ENCODE measurements around the gene KIZ.
"Not testable (repeated sequence)": the region's sequence is repeated elsewhere in the genome, so short reads cannot be mapped to it uniquely, and the experiment has no call there.

KIZ gene

GRCh38 chr20:21139881-21140566 is 14.1 kb downstream of the KIZ start:
- DNase-seq (ENCODE audit: low spot score) = no peak

DNA sequence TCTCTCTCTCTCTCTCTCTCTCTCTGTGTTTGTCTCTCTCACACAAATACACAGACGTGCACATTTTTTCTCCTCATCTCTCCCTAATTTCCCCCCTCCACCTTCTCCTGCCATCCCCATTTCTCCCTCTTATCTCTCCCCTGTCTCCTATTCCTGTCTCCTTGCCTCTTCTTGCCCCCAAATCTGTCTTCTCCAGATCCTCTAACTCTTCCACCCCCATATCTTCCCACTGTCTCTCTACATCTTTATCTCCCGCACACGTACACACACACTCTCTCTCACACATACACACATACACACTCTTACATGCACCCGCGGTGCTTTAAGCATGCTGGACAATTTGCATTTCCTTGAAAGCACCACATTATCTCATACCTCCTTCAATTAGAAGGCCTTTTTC is 15.9 kb downstream of the KIZ start:
- DNase-seq (ENCODE audit: low spot score) = no peak

GRCh38 chr20:21143194-21143890 is 17.5 kb downstream of the KIZ start:
- no peak for DNase-seq (ENCODE audit: low spot score)

DNA sequence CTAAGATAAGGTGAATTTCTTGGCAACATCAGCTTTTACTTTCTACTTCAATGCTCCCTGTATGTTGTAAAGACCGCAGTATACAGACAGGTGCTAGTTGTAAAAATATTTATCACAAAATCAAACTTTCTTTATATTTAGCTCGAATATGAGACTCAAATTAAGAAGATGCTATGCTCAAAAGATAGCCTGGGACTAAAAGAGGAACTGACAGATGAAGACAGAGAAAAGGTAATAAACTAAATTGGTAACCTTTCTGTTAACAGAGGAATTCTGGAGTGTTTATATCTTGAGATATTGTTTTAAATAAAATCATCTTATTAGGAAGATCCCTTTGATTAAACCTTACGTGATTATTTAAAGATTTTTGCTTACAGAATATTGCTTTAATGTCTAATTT is 19.5 kb downstream of the KIZ start:
- DNase-seq (ENCODE audit: low spot score) = no peak

- no peak for DNase-seq (ENCODE audit: low spot score)
Observed at GRCh38 chr20:21146215-21146614, 20.3 kb downstream of the KIZ start.

DNA sequence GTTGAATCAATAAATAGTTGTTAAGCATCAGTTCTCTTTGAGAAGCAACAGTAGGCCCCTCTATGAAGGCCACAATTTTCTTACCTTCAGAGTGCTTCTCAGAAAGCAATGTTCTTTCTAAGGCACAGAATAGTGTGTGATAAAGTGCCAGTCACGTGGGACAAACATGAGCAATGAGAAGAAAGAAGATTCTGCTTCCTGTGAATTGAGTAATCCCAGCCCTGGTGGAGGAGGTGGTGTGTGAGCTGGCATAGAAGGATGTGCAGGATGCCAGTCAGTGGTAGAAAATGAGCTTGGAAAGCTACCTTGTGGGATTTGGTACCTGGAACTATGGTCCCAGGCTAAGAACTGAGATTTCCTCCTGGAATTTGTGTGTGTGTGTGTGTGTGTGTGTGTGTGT is 21.7 kb downstream of the KIZ start:
- DNase-seq (ENCODE audit: low spot score) = no peak

- DNase-seq (ENCODE audit: low spot score) = no peak
Observed at GRCh38 chr20:21149344-21149743, 23.5 kb downstream of the KIZ start.

- DNase-seq (ENCODE audit: low spot score) = no peak
Observed at GRCh38 chr20:21151791-21152190, 25.9 kb downstream of the KIZ start.

DNA sequence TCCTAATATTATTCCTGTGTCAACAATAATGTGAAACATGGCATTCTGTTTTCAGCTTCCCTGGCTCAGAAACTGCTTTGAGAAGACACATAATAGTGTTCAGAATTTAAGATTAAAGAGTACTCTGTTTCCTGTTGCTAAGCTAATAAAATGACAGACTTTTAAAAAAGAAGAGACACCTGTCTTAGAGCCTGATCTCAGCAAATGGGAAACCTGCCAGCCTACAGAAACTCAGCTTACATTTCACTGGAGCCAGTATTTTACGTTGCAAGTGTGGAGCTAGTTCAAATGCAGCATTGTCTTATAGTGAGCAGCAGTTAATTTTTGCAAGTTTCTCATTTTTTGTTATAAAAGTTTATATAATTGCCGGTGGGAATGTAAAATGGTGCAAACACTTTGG is 28.8 kb downstream of the KIZ start:
- no peak for DNase-seq (ENCODE audit: low spot score)

GRCh38 chr20:21155268-21155667 is 29.4 kb downstream of the KIZ start:
- no peak for DNase-seq (ENCODE audit: low spot score)

DNA sequence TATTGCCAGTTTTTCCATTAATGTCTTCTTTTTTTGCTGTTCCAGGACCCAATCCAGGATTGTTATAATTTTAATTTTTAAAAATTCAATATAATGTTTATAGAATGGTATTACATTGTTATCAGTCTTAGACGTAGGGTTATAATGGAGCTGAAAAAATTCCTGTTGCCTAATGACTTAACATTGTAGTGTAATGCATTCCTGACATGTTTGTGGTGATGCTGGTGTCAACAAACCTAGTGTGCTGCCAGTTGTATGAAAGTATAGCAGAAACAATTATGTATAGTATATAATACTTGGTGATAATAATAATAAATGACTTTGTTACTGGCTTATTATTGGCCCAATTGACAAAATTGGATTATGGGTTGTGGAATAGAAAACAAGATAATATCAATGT is 30.4 kb downstream of the KIZ start:
- no peak for DNase-seq (ENCODE audit: low spot score)

DNA sequence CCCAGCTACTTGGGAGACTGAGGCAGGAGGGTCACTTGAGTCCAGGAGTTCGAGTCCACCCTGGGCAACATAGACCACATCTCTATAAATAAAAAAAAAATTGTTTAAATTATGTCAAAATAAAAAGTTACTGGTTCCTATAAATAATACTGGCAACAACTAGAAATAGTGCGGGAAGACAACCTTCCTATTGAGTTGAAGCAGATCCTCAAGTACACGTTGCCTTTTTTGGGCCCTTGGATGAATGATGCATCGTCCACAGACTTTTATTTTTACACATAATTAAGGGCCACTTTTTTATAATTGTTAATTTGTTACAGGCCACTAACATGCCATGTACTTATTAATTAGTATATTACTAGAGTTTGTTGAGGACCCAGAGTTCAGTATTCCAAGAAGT is 31.1 kb downstream of the KIZ start:
- DNase-seq (ENCODE audit: low spot score) = no peak

DNA sequence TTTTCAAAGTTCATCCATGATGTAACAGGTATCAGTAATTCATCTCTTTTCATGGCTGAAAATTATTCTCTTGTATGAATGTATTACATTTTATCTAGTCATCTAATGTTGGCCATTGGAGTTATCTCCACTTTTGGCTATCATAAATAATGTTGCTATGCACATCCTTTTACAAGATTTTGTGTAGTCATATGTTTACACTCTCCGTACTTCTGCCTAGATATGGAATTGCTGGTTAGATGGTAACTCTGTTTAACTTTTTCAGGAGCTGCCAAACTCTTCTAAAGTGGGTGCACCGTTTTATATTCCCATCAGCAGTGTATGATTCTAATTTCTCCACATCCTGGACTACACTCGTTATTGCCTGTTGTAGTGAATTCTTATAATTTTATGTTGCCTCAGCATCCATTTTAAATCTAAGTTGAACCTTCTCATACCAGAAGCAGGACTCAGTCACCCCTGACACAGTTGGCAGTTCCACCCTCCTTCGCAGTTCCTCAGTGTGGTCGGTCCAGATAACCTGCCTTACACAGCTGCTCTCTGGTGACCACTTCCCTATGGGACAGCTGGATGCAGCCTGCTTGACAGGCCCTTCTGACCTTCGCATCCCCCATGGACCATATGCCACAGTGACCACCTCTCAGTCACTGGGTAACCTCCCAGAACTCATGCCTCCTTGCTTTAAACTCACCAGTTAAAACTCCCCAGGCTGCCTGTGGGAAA is 33.9 kb downstream of the KIZ start:
- no peak for DNase-seq (ENCODE audit: low spot score)

GRCh38 chr20:21161926-21162325 is 36.0 kb downstream of the KIZ start:
- DNase-seq (ENCODE audit: low spot score) = no peak

DNA sequence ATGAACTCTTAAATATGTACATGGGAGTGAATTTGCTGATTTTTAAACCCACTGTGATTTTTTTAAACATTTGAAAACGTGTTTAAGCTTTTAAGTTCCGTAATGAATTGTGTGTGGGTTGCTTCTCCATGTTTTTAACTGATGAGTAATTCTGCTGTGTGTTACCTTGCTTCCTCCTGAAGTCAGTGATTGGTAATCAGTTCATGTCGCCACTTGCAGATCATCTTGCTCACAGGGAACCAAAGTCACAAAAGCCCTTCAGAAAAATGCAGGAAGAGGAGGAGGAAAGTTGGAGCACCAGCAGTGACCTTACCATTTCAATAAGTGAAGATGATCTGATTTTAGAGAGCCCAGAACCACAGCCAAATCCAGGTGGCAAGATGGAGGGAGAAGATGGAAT is 36.7 kb downstream of the KIZ start:
- no peak for DNase-seq (ENCODE audit: low spot score)

GRCh38 chr20:21166801-21167200 is 40.9 kb downstream of the KIZ start:
- no peak for DNase-seq (ENCODE audit: low spot score)

DNA sequence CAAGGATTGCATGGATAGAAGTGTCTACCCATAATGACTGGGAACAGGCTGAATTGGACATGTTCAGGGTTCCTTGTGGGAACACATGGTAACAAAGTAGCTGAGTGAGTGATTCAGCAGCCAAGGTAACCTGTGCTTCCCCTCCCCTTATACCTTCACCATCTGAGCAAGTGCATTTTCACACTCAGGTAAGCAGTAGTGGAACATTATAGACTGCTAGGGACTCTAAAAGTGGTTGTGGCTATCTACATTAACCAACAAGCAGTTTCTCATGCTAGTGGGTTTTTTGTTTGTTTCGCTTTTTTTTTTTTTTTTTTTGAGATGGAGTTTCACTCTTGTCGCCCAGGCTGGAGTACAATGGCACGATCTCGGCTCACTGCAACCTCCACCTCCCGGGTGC is 41.4 kb downstream of the KIZ start:
- no peak for DNase-seq (ENCODE audit: low spot score)

GRCh38 chr20:21168061-21168460 is 42.2 kb downstream of the KIZ start:
- DNase-seq (ENCODE audit: low spot score) = not testable (repeated sequence)

GRCh38 chr20:21172626-21173025 is 46.7 kb downstream of the KIZ start:
- DNase-seq (ENCODE audit: low spot score) = no peak

- DNase-seq (ENCODE audit: low spot score) = no peak
Observed at GRCh38 chr20:21173485-21173884, 47.6 kb downstream of the KIZ start.

- no peak for DNase-seq (ENCODE audit: low spot score)
Observed at GRCh38 chr20:21174516-21175239, 48.8 kb downstream of the KIZ start.

DNA sequence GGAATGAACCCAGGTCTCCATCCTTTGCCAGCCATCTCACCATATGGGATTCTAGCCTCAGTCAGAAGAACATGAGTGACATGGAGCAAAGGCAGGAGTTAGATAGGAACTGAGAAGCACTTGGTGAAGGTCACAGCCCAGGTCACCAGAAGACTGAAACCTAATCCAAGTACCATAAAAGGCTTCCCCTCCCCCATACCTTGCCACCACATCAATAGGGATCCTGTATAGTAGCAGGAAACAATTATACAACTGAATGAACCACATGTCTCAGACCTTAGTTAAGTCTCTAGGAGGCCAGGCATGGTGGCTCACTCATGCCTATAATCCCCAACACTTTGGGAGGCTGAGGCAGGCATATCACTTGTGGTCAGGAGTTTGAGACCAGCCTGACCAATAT is 49.6 kb downstream of the KIZ start:
- DNase-seq (ENCODE audit: low spot score) = no peak

DNA sequence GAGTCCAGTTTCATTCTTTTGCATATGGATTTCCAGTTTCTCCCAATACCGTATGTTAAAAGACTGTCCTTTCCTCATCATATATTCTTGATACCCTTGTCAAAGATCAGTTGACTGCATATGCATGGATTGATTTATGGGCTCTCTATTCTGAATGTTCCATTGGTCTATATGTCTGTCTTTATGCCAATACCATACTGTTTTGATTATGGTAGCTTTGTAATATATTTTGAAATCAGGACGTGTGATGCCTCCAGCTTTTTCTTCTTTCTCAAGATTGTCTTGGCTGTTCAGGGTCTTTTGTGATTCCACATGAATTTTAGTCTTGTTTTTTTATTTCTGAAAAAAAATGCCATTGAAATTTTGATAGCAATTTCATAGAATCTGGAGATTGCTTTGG is 51.9 kb downstream of the KIZ start:
- no peak for DNase-seq (ENCODE audit: low spot score)

All from hematopoietic multipotent progenitor cell treated with erythropoietin and hydrocortisone succinate and interleukin-3 and kit ligand, for 17 days (in vitro differentiated cells).